Progenitor cell of endocrine pancreas (in vitro differentiated cells): ENCODE measurements around the gene FNIP1. TPM values are rescaled to one million over a fixed set of nuclear protein-coding genes. Genes with fewer than 3 reads are reported as not detected.

Experiments used
- DNase-seq: peaks from one replicate; pipeline ENCODE4 v3.0.0; 2021; ENCODE audit warnings: low spot score; ENCODE audit not compliant: unreplicated experiment
- H3K27ac Mint-ChIP-seq: 2 replicates; pipeline ENCODE4 v1.8.0; 2021; ENCODE audit warnings: mild to moderate bottlenecking, moderate library complexity, mixed read lengths
- H3K27me3 Mint-ChIP-seq: 2 replicates; pipeline ENCODE4 v1.8.0; 2021; ENCODE audit warnings: mixed read lengths
- H3K36me3 Mint-ChIP-seq: 2 replicates; pipeline ENCODE4 v1.8.0; 2022; ENCODE audit warnings: mixed read lengths; ENCODE audit not compliant: insufficient read depth
- H3K4me1 Mint-ChIP-seq: 2 replicates; pipeline ENCODE4 v1.8.0; 2021; ENCODE audit warnings: low read depth, mixed read lengths
- H3K4me3 Mint-ChIP-seq: 2 replicates; pipeline ENCODE4 v1.8.0; 2021; ENCODE audit warnings: low read depth, mild to moderate bottlenecking, moderate library complexity, mixed read lengths
- H3K9me3 Mint-ChIP-seq: 2 replicates; pipeline ENCODE4 v1.8.0; 2021; ENCODE audit warnings: low read depth, mixed read lengths
- total RNA-seq: library from RNA; stranded (reverse); gene quantifications from 2 replicates; pipeline ENCODE4 v1.2.1, GENCODE V29; 2021
- TF ChIP-seq, protein P1 (sequence below): fragments of 200-600 bp; sonication (generic); IDR thresholded peaks from one replicate; pipeline ENCODE4 v1.5.0; 2021; ENCODE audit warnings: antibody characterized with exemption, mild to moderate bottlenecking; ENCODE audit not compliant: unreplicated experiment

FNIP1 gene
- total RNA-seq, 1 donor from 2014 or later = 28.8 TPM

DNA sequence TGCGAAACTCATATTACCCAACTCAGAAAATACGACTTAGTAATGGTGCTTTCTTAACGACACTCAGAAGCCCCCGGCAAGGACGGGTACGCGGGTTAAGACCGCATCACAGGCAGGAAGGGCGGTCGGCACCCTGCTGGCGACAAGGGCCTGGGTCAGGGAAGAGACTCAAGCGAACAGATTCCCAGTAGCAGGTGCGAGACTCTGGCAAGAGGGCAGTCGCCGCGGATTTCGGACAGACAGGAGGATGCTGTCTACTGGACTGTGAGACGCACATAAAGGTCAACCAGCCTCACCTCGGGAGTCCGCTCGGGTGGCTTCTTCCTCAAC is 162.2 kb downstream of the FNIP1 start:
- H3K27me3 Mint-ChIP-seq = no peaks in the 10 kb centered on the region
- peak overlapping the region; percentile 94 for H3K4me3 Mint-ChIP-seq
- H3K4me1 Mint-ChIP-seq = peaks cover 20% of the 10 kb centered on the region
- DNase-seq = peak; percentile 38
- peak overlapping the region; percentile 99 for H3K27ac Mint-ChIP-seq
- no peaks in the 10 kb centered on the region for H3K36me3 Mint-ChIP-seq
- H3K9me3 Mint-ChIP-seq = no peaks in the 10 kb centered on the region
- TF ChIP-seq, protein P1, sequence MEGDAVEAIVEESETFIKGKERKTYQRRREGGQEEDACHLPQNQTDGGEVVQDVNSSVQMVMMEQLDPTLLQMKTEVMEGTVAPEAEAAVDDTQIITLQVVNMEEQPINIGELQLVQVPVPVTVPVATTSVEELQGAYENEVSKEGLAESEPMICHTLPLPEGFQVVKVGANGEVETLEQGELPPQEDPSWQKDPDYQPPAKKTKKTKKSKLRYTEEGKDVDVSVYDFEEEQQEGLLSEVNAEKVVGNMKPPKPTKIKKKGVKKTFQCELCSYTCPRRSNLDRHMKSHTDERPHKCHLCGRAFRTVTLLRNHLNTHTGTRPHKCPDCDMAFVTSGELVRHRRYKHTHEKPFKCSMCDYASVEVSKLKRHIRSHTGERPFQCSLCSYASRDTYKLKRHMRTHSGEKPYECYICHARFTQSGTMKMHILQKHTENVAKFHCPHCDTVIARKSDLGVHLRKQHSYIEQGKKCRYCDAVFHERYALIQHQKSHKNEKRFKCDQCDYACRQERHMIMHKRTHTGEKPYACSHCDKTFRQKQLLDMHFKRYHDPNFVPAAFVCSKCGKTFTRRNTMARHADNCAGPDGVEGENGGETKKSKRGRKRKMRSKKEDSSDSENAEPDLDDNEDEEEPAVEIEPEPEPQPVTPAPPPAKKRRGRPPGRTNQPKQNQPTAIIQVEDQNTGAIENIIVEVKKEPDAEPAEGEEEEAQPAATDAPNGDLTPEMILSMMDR = peak; percentile 35

DNA sequence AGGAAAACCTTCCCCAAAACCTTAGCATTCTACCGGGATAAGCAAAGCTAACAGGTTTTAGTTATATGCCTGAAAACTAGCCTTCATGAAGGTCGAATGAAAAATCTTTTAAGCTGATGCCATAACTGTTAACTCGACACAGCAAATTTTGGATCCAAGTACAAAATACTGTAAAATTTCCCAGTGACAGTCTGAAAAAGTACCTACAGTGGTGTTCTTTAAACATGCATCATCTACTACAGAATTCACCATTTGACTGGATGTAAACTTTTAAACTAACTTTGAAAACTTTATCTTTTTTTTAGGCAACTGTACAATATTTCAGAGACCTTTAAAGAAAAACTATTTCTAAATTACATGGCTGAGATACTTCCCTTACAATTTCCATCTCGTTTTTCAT is 162.6 kb downstream of the FNIP1 start:
- H3K27ac Mint-ChIP-seq = peak overlapping the region; percentile 99
- H3K4me1 Mint-ChIP-seq = peaks cover 20% of the 10 kb centered on the region
- no peaks in the 10 kb centered on the region for H3K27me3 Mint-ChIP-seq
- no peak for DNase-seq
- peak overlapping the region; percentile 94 for H3K4me3 Mint-ChIP-seq
- H3K36me3 Mint-ChIP-seq = no peaks in the 10 kb centered on the region
- TF ChIP-seq, protein P1 = no peak
- H3K9me3 Mint-ChIP-seq = no peaks in the 10 kb centered on the region

DNA sequence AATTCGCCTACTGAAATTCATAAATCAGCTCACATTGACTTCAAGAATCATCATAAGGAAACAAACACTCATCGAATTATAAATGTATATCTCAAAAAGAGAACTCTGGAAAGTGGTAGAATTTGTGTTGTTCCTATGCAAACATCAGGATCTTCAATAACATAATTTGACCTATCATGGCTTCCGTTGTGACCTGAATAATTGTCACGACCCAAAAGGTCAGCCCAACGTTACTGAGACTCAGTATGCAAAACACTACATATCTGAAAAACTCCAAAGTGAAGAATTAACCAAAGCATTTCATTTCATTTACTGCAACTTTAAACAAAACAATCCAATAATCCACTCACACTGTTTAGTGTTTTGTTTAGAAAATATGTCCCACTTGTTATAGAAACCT is 163.0 kb downstream of the FNIP1 start:
- H3K4me3 Mint-ChIP-seq = peak overlapping the region; percentile 94
- peak overlapping the region; percentile 99 for H3K27ac Mint-ChIP-seq
- H3K27me3 Mint-ChIP-seq = no peaks in the 10 kb centered on the region
- TF ChIP-seq, protein P1 = no peak
- no peaks in the 10 kb centered on the region for H3K9me3 Mint-ChIP-seq
- no peaks in the 10 kb centered on the region for H3K36me3 Mint-ChIP-seq
- H3K4me1 Mint-ChIP-seq = peaks cover 24% of the 10 kb centered on the region
- DNase-seq = no peak

DNA sequence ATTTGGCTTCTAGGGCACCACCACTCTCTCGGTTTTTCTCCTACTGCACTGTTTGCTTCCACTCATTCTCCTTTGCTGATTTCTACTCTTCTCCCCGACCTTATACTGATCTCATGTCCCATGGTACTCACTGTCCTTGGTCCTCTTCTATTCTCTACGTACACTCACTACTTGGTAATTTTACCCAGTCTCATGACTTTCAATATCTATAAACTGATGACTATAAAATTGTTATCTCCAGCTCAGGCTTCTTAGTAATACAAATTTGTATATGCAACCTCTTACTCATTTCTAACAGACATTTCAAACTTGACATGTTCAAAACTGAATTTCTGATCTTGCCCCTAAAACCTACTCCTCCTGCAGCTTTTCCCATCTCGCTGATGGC is 165.9 kb downstream of the FNIP1 start:
- no peak for DNase-seq
- TF ChIP-seq, protein P1 = no peak
- Mint-ChIP-seq H3K27me3 (no peaks in the 10 kb centered on the region), H3K9me3 (peaks cover 3% of the 10 kb centered on the region), H3K27ac (no peak overlapping the region), H3K4me3 (no peak overlapping the region), H3K36me3 (peaks cover 1% of the 10 kb centered on the region), H3K4me1 (peaks cover 28% of the 10 kb centered on the region)

DNA sequence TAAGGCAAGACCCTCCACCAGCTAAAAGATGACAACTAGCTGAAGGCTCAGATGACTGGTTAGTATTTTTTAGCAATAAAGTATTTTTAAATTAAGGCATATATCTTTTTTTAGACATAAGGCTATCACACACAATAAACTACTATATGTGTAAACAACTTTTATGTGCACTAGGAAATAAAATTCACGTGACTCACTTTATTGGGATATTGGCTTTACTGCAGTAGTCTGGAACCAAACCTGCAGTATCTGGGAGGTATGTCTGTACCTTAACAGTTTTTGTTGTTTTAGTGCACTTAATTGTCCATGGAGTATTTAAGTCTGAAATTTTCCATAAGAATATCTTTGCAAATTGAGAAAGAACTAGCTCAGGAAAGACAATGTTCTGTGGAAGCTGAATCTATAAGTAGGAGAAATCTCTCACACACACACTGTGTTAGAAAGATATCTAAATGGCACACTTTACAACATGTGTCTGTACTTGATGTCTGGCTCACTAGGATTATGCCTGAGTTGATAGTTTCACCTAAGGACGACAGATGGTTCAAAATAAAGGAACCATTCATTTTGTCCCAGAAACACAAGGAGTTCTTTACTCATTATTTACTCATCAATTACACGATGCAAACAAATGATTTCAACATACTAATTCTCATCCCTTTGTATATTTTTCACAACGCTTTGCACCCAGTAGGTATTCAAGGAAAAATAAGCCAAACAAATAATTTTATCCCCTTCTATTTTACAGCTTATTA is 166.4 kb downstream of the FNIP1 start:
- Mint-ChIP-seq H3K27ac (no peak overlapping the region), H3K9me3 (peaks cover 6% of the 10 kb centered on the region), H3K4me3 (no peak overlapping the region), H3K4me1 (peaks cover 28% of the 10 kb centered on the region), H3K36me3 (peaks cover 5% of the 10 kb centered on the region), H3K27me3 (no peaks in the 10 kb centered on the region)
- DNase-seq = no peak
- TF ChIP-seq, protein P1 = no peak
